ENCODE data around the gene RSPRY1.

Gene RSPRY1

DNA sequence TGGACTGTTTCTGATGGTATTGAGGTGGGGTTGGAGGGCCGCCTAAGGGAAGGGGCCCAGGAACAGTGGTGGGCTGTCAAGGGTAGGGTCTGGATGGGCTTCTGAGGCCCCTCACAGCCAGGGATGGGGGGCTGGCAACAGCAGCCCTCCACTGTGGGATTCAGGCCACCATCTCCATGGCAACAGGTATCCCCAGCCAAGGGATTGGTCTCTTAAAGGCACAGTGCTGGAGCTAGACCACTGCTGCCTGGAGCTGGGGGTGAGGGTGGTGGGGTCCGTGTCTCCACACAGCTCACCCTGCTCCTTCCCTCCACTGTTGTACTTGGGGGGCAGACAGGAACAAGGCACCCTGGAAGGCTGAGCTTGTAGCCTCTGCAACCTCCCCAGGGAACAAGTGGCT, 42.1 kb upstream of the RSPRY1 start:
- TF ChIP-seq POU2F2 (IDR thresholded peaks at IDR 0.05; ENCODE audit: low read depth, low read length) (no peak), POLR2A (IDR thresholded peaks at IDR 0.05; ENCODE audit: low read depth, low read length) (no peak), SPI1 (IDR thresholded peaks at IDR 0.05; ENCODE audit: low read depth, low read length) (no peak), PAX5 (IDR thresholded peaks at IDR 0.05; ENCODE audit: insufficient read depth, low read length, severe bottlenecking) (no peak), TAF1 (IDR thresholded peaks at IDR 0.05; ENCODE audit: low read depth, low read length) (no peak), POLR2AphosphoS5 (IDR thresholded peaks at IDR 0.05; ENCODE audit: low read depth, low read length) (no peak)
- no peak for DNase-seq (ENCODE audit: insufficient read length, low spot score)
- FAIRE-seq: no peak

DNA sequence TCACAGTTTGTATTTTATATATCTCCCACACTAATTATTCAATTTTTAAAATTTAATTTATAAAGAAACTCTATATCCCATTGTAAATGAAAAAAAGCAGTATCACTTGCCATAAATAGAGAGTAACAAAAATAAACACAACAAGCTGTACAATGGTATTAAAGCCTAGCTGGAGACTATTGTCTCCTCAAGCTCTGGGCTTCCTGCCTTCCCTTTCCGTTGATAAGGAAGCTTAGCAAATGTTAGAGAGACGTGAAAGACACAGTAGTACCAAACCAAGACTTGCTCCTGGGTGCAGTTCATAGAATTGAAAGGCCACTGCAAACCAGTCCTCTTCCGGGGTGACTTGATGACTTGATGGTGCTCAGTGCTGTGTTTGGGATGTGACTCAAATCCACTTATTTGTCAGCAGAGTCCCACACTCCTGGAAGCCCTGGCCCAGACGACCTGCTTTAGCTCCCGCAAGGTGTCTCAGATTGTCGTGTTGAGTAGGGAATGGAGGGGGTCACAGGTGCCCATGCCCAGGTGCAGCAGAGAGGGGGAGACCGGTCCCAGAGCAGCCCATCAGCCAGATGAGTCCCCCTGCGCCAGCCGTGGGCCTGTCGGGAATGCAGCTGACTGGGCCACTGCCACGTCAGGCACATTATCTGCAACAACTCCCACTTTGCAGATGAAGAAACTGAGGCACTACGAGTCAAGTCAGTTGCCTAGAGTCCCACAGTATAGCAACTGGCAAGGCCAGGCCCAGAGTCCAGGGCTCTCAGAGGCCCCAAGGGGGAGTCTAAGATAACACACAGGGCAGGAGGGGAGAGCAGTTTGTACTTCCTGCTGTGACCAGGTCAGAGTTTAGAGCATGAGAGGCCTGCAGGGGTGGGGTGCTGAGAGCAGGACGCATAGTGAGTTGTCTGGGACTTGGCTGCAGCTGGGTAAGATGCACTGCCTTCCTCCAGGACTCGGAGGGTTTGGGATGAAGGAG, 40.8 kb upstream of the RSPRY1 start:
- DNase-seq (ENCODE audit: insufficient read length, low spot score): no peak
- peak; percentile 66 for FAIRE-seq
- TF ChIP-seq POLR2AphosphoS5 (IDR thresholded peaks at IDR 0.05; ENCODE audit: low read depth, low read length) (no peak), SPI1 (IDR thresholded peaks at IDR 0.05; ENCODE audit: low read depth, low read length) (no peak), TAF1 (IDR thresholded peaks at IDR 0.05; ENCODE audit: low read depth, low read length) (no peak), POU2F2 (IDR thresholded peaks at IDR 0.05; ENCODE audit: low read depth, low read length) (no peak)

DNA sequence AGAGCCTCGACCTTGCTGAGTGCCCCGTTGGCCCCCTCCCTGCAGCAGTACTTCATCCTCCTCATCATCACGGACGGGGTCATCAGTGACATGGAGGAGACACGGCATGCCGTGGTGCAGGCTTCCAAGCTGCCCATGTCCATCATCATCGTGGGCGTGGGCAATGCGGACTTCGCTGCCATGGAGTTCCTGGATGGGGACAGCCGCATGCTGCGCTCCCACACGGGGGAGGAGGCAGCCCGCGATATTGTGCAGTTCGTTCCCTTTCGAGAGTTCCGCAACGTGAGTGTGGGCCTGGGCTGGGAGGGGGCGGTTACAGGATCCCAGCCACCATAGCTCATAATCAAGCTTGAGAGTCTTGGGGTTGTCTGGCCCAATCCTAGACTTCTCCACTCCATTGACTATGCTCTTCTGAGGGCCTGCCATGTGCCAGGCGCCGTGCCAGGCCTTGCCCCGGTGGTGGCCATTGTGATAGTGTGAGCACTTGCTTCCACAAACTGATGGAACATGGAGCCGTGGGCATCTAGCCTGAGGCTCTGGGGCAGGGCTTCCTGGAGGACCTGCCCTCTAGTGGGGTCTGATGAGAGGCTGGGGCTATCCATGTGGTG, 40.0 kb upstream of the RSPRY1 start:
- TF ChIP-seq SPI1 (IDR thresholded peaks at IDR 0.05; ENCODE audit: low read depth, low read length) (no peak), TAF1 (IDR thresholded peaks at IDR 0.05; ENCODE audit: low read depth, low read length) (no peak), POU2F2 (IDR thresholded peaks at IDR 0.05; ENCODE audit: low read depth, low read length) (no peak), POLR2AphosphoS5 (IDR thresholded peaks at IDR 0.05; ENCODE audit: low read depth, low read length) (no peak), PAX5 (IDR thresholded peaks at IDR 0.05; ENCODE audit: insufficient read depth, low read length, severe bottlenecking) (no peak), POLR2A (IDR thresholded peaks at IDR 0.05; ENCODE audit: low read depth, low read length) (no peak)
- FAIRE-seq (no peak), DNase-seq (ENCODE audit: insufficient read length, low spot score) (no peak)

DNA sequence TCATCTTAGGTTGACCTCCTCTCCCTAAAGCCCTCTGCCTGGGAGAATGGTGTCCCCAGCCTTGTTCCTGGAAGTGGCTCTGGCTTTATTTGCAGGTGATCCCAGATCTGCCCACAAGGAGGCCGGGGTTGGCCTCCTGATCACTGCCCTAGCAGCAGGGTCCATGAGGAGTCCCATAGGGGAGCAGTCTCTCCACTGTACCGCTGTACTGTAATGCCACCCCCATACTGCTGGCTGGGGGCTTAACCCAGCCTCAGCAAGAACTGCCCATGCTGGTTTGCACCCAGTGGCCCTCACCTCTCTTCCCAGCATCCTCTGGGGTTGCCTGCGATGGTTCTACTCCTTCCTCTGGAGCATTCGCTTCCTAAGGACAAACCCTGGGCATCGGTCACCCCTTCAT, 39.4 kb upstream of the RSPRY1 start:
- no peak for TF ChIP-seq PAX5 (IDR thresholded peaks at IDR 0.05; ENCODE audit: insufficient read depth, low read length, severe bottlenecking)
- no peak for TF ChIP-seq POLR2A (IDR thresholded peaks at IDR 0.05; ENCODE audit: low read depth, low read length)
- no peak for TF ChIP-seq TAF1 (IDR thresholded peaks at IDR 0.05; ENCODE audit: low read depth, low read length)
- no peak for DNase-seq (ENCODE audit: insufficient read length, low spot score)
- peak; percentile 54 for FAIRE-seq

DNA sequence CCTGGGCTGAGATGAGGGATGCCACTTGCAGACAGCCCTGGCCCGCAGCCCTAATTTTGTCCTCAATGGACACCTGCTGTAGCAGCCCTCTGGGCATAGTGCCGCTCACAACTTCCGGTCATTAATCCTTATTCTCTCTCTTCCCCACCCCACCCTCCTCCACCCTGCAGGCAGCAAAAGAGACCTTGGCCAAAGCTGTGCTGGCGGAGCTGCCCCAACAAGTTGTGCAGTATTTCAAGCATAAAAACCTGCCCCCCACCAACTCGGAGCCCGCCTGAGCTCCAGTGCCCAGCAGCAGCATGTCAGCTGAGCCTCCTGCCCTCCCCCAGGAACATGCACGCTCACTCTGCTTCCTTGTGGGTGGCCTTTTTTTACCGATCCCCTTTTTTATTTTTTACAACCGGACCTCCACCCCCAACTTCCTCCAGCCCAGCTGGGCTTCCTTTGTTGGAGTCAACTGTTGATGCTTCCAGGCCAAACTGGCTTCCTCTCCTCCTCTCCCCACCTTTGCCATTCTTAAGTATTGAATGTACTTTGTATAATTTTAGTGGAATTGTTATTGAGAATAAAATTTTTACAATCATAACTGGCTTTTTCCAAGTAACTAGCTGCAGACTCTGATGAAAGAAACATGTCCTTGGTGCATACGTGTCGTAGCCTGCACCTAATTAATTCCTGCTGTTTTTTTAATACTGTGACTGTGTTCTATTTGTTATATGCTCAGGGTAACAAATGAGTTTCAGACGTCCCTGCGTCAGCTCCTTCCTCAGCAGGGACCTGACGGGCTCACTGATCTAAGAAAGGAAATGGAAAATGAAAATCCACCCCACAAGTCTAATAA, 38.5 kb upstream of the RSPRY1 start:
- peak; percentile 72 for FAIRE-seq
- DNase-seq (ENCODE audit: insufficient read length, low spot score): no peak
- TF ChIP-seq POLR2AphosphoS5 (IDR thresholded peaks at IDR 0.05; ENCODE audit: low read depth, low read length) (no peak), PAX5 (IDR thresholded peaks at IDR 0.05; ENCODE audit: insufficient read depth, low read length, severe bottlenecking) (no peak), POU2F2 (IDR thresholded peaks at IDR 0.05; ENCODE audit: low read depth, low read length) (no peak), TAF1 (IDR thresholded peaks at IDR 0.05; ENCODE audit: low read depth, low read length) (no peak), SPI1 (IDR thresholded peaks at IDR 0.05; ENCODE audit: low read depth, low read length) (0 out of 2 replicates have a peak, but pooled peaks have one; percentile 6), POLR2A (IDR thresholded peaks at IDR 0.05; ENCODE audit: low read depth, low read length) (no peak)

DNA sequence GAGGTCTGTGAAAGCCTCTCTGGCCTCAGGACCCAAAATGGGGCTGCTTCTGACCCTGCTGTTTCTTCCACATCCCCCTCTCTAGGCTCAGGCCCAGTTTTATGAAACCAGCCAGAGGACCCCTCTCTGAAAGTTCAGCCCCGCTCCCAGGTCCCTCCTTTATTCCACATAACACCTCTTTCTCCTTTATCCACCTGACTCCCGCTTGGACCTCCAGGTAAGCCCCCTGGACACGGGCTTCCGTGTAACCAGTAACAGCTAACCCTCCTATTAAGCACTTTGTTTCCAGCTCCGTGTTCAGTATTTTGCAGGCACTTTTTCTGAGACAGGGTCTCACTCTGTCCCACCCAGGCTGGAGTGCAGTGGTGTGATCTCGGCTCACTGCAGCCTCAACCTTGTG, 37.6 kb upstream of the RSPRY1 start:
- TF ChIP-seq POU2F2 (IDR thresholded peaks at IDR 0.05; ENCODE audit: low read depth, low read length) (no peak), POLR2AphosphoS5 (IDR thresholded peaks at IDR 0.05; ENCODE audit: low read depth, low read length) (no peak), PAX5 (IDR thresholded peaks at IDR 0.05; ENCODE audit: insufficient read depth, low read length, severe bottlenecking) (no peak), POLR2A (IDR thresholded peaks at IDR 0.05; ENCODE audit: low read depth, low read length) (no peak), SPI1 (IDR thresholded peaks at IDR 0.05; ENCODE audit: low read depth, low read length) (no peak), TAF1 (IDR thresholded peaks at IDR 0.05; ENCODE audit: low read depth, low read length) (no peak)
- FAIRE-seq: no peak
- DNase-seq (ENCODE audit: insufficient read length, low spot score): no peak

DNA sequence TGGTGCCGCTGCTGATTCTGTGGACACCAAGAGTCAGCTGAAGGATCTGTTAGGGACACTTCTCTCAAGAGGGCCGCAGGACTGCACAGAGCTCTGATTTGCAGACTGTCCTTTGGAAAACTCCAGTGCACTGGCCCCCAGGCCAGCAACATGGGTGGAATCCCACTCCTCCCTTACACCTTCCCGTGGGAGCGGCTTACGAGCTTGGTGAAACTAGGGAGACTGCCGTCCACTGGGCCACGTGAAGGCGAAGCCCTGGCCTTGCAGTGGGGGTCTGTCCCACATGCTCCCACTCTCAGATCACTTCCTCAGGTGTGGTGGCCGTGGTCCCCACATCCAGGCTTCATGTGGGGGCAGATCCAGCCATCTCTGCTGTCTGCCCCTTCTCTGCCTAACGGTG, 36.7 kb upstream of the RSPRY1 start:
- DNase-seq (ENCODE audit: insufficient read length, low spot score) (no peak), FAIRE-seq (no peak)
- TF ChIP-seq POLR2AphosphoS5 (IDR thresholded peaks at IDR 0.05; ENCODE audit: low read depth, low read length): no peak
- no peak for TF ChIP-seq POU2F2 (IDR thresholded peaks at IDR 0.05; ENCODE audit: low read depth, low read length)
- no peak for TF ChIP-seq POLR2A (IDR thresholded peaks at IDR 0.05; ENCODE audit: low read depth, low read length)
- TF ChIP-seq TAF1 (IDR thresholded peaks at IDR 0.05; ENCODE audit: low read depth, low read length): no peak
- TF ChIP-seq SPI1 (IDR thresholded peaks at IDR 0.05; ENCODE audit: low read depth, low read length): no peak
- TF ChIP-seq PAX5 (IDR thresholded peaks at IDR 0.05; ENCODE audit: insufficient read depth, low read length, severe bottlenecking): no peak

DNA sequence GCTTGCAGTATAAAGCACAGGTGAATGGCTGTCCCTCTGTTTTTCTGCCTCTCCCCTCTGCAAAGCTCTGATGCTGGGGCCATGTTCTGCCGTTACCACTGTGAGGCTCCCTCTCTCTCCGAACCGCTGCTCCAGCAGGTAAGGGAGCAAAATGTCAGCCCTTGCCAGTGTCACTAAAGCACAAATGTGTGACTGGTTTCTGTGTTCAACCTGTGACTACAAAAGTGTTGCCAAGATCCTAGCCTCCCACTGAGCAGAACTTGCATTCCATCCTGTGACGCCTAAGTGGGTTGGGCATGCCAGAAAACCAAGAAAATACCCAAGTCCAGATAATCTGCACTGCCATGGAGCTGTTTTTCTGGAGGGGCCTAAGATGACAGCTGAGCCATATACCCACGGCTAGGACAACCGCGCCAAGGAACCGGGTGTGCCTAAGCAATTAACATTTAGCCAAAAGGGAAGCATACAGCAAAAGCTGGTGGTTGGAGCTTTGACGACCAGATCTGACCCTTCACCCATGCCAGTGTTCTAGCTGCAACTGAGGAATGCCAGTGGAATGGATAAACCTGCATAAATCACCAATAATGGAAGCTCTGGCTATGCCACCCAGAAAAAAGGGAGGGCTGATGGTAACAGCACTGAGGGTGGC, 35.3 kb upstream of the RSPRY1 start:
- TF ChIP-seq SPI1 (IDR thresholded peaks at IDR 0.05; ENCODE audit: low read depth, low read length): no peak
- no peak for TF ChIP-seq POLR2A (IDR thresholded peaks at IDR 0.05; ENCODE audit: low read depth, low read length)
- TF ChIP-seq POLR2AphosphoS5 (IDR thresholded peaks at IDR 0.05; ENCODE audit: low read depth, low read length): no peak
- TF ChIP-seq TAF1 (IDR thresholded peaks at IDR 0.05; ENCODE audit: low read depth, low read length): no peak
- TF ChIP-seq POU2F2 (IDR thresholded peaks at IDR 0.05; ENCODE audit: low read depth, low read length): no peak
- no peak for DNase-seq (ENCODE audit: insufficient read length, low spot score)
- no peak for FAIRE-seq

Measured in GM12891 (cell line).